HL-60 (cell line): ENCODE results near the gene RIPK4.

Experiments
- CTCF ChIP-seq: IDR thresholded peaks from one replicate; pipeline ENCODE4 v1.5.1; 2011; ENCODE audit warnings: low read length, control low read depth, inconsistent platforms; ENCODE audit not compliant: insufficient read depth
- GABPA ChIP-seq: IDR thresholded peaks from 2 replicates; pipeline ENCODE4 v1.6.1; 2012; ENCODE audit warnings: low read depth
- TF ChIP-seq, protein P1 (sequence below): IDR thresholded peaks from 2 replicates; pipeline ENCODE4 v1.6.1; 2012; ENCODE audit warnings: low read depth; ENCODE audit not compliant: insufficient replicate concordance

- TF ChIP-seq CTCF (no peak), GABPA (no peak)
- TF ChIP-seq, protein P1, sequence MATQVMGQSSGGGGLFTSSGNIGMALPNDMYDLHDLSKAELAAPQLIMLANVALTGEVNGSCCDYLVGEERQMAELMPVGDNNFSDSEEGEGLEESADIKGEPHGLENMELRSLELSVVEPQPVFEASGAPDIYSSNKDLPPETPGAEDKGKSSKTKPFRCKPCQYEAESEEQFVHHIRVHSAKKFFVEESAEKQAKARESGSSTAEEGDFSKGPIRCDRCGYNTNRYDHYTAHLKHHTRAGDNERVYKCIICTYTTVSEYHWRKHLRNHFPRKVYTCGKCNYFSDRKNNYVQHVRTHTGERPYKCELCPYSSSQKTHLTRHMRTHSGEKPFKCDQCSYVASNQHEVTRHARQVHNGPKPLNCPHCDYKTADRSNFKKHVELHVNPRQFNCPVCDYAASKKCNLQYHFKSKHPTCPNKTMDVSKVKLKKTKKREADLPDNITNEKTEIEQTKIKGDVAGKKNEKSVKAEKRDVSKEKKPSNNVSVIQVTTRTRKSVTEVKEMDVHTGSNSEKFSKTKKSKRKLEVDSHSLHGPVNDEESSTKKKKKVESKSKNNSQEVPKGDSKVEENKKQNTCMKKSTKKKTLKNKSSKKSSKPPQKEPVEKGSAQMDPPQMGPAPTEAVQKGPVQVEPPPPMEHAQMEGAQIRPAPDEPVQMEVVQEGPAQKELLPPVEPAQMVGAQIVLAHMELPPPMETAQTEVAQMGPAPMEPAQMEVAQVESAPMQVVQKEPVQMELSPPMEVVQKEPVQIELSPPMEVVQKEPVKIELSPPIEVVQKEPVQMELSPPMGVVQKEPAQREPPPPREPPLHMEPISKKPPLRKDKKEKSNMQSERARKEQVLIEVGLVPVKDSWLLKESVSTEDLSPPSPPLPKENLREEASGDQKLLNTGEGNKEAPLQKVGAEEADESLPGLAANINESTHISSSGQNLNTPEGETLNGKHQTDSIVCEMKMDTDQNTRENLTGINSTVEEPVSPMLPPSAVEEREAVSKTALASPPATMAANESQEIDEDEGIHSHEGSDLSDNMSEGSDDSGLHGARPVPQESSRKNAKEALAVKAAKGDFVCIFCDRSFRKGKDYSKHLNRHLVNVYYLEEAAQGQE, result no peak
Measured at GRCh38 chr21:41760411-41760810, 6.4 kb downstream of the RIPK4 start.
